Activated naive CD8-positive, alpha-beta T cell treated with anti-CD3 and anti-CD28 coated beads for 36 hours (primary cell): Measurements from ENCODE around the gene CLDN9. TPM values are rescaled to one million over a fixed set of nuclear protein-coding genes. Genes with fewer than 3 reads are reported as not detected.
A peak's percentile ranks its signal among the peaks of the same experiment; 100 is the strongest.

Experiments
- DNase-seq: peaks from one replicate; pipeline ENCODE4 v3.0.0; 2021
- H3K27ac Mint-ChIP-seq: one replicate; pipeline ENCODE4 v1.8.0; 2022; ENCODE audit warnings: mild to moderate bottlenecking, moderate library complexity, mixed read lengths
- H3K27me3 Mint-ChIP-seq: one replicate; pipeline ENCODE4 v1.8.0; 2022; ENCODE audit warnings: mild to moderate bottlenecking, mixed read lengths
- H3K36me3 Mint-ChIP-seq: one replicate; pipeline ENCODE4 v1.8.0; 2021; ENCODE audit warnings: mild to moderate bottlenecking, mixed read lengths
- H3K4me1 Mint-ChIP-seq: one replicate; pipeline ENCODE4 v1.8.0; 2021; ENCODE audit warnings: mixed read lengths
- H3K4me3 Mint-ChIP-seq: one replicate; pipeline ENCODE4 v1.8.0; 2022; ENCODE audit warnings: mild to moderate bottlenecking, moderate library complexity, mixed read lengths
- H3K9me3 Mint-ChIP-seq: one replicate; pipeline ENCODE4 v1.8.0; 2022; ENCODE audit warnings: mixed read lengths
- total RNA-seq, 2 experiments: library from RNA; stranded (reverse); gene quantifications; one replicate each; pipeline ENCODE4 v1.2.3, GENCODE V29; 2021

CLDN9 gene
- total RNA-seq, 2 experiments from 2014 or later: not detected

GRCh38 chr16:3056336-3057180, 43.8 kb downstream of the CLDN9 start:
- H3K36me3 Mint-ChIP-seq: peaks cover 21% of the 10 kb centered on the region
- peak overlapping the region; percentile 92 for H3K4me3 Mint-ChIP-seq
- H3K4me1 Mint-ChIP-seq: peaks cover 44% of the 10 kb centered on the region
- H3K27ac Mint-ChIP-seq: peak overlapping the region; percentile 45
- no peaks in the 10 kb centered on the region for H3K27me3 Mint-ChIP-seq
- DNase-seq: no peak
- H3K9me3 Mint-ChIP-seq: no peaks in the 10 kb centered on the region

- no peak for DNase-seq
- peak overlapping the region; percentile 92 for H3K4me3 Mint-ChIP-seq
- H3K27ac Mint-ChIP-seq: peak overlapping the region; percentile 58
- no peaks in the 10 kb centered on the region for H3K9me3 Mint-ChIP-seq
- peaks cover 50% of the 10 kb centered on the region for H3K4me1 Mint-ChIP-seq
- H3K36me3 Mint-ChIP-seq: peaks cover 21% of the 10 kb centered on the region
- H3K27me3 Mint-ChIP-seq: no peaks in the 10 kb centered on the region
Observed at GRCh38 chr16:3057181-3058138, 44.7 kb downstream of the CLDN9 start.

- DNase-seq: peak; percentile 68
Observed at GRCh38 chr16:3058139-3059030, 45.7 kb downstream of the CLDN9 start.

GRCh38 chr16:3059041-3059722, 46.5 kb downstream of the CLDN9 start:
- DNase-seq: peak; percentile 94
- peak overlapping the region; percentile 94 for H3K27ac Mint-ChIP-seq
- H3K36me3 Mint-ChIP-seq: peaks cover 17% of the 10 kb centered on the region
- peak overlapping the region; percentile 92 for H3K4me3 Mint-ChIP-seq
- H3K27me3 Mint-ChIP-seq: no peaks in the 10 kb centered on the region
- no peaks in the 10 kb centered on the region for H3K9me3 Mint-ChIP-seq
- H3K4me1 Mint-ChIP-seq: peaks cover 50% of the 10 kb centered on the region

More at GRCh38 chr16:3058139-3059030, 45.7 kb downstream of the CLDN9 start:
- no peaks in the 10 kb centered on the region for H3K9me3 Mint-ChIP-seq
- H3K27me3 Mint-ChIP-seq: no peaks in the 10 kb centered on the region
- H3K4me3 Mint-ChIP-seq: peak overlapping the region; percentile 92
- H3K36me3 Mint-ChIP-seq: peaks cover 23% of the 10 kb centered on the region
- H3K4me1 Mint-ChIP-seq: peaks cover 50% of the 10 kb centered on the region
- peak overlapping the region; percentile 85 for H3K27ac Mint-ChIP-seq

- peak overlapping the region; percentile 94 for H3K27ac Mint-ChIP-seq
Observed at GRCh38 chr16:3059723-3060242, 47.1 kb downstream of the CLDN9 start.

GRCh38 chr16:3060339-3061127, 47.8 kb downstream of the CLDN9 start:
- DNase-seq: no peak
- Mint-ChIP-seq H3K36me3 (peaks cover 11% of the 10 kb centered on the region), H3K9me3 (no peaks in the 10 kb centered on the region), H3K27me3 (no peaks in the 10 kb centered on the region), H3K4me1 (peaks cover 44% of the 10 kb centered on the region), H3K27ac (peak overlapping the region; percentile 94), H3K4me3 (peak overlapping the region; percentile 81)

More at GRCh38 chr16:3059723-3060242, 47.1 kb downstream of the CLDN9 start:
- Mint-ChIP-seq H3K27me3 (no peaks in the 10 kb centered on the region), H3K4me3 (peak overlapping the region; percentile 81), H3K4me1 (peaks cover 50% of the 10 kb centered on the region), H3K9me3 (no peaks in the 10 kb centered on the region), H3K36me3 (peaks cover 13% of the 10 kb centered on the region)
- no peak for DNase-seq

GRCh38 chr16:3062553-3062952, 49.8 kb downstream of the CLDN9 start:
- DNase-seq: no peak
- Mint-ChIP-seq H3K27me3 (no peaks in the 10 kb centered on the region), H3K9me3 (no peaks in the 10 kb centered on the region), H3K4me1 (peaks cover 35% of the 10 kb centered on the region), H3K27ac (no peak overlapping the region), H3K36me3 (peaks cover 24% of the 10 kb centered on the region), H3K4me3 (no peak overlapping the region)

- H3K4me1 Mint-ChIP-seq: peaks cover 39% of the 10 kb centered on the region
- DNase-seq: no peak
- no peaks in the 10 kb centered on the region for H3K9me3 Mint-ChIP-seq
- no peaks in the 10 kb centered on the region for H3K27me3 Mint-ChIP-seq
- peak overlapping the region; percentile 100 for H3K4me3 Mint-ChIP-seq
- H3K36me3 Mint-ChIP-seq: peaks cover 35% of the 10 kb centered on the region
- H3K27ac Mint-ChIP-seq: peak overlapping the region; percentile 100
Observed at GRCh38 chr16:3063625-3064386, 51.1 kb downstream of the CLDN9 start.

Other genes starting within 250 kb of the CLDN9 start
- 100 to 1,000 TPM; 267 to 291 TPM for gene ELOB, start 235.6 kb upstream of the CLDN9 start, total RNA-seq
- gene PRSS33, start 225.4 kb upstream of the CLDN9 start, total RNA-seq: under 1 TPM; 0.40 to 0.54 TPM
- not detected for gene PRSS41, start 214.5 kb upstream of the CLDN9 start, total RNA-seq
- 10 to 100 TPM; 11.2 to 13.1 TPM for gene PRSS21, start 195.7 kb upstream of the CLDN9 start, total RNA-seq
- gene ZG16B, start 182.6 kb upstream of the CLDN9 start, total RNA-seq: 1 to 10 TPM; 1.1 to 1.6 TPM
- not detected for gene PRSS22, start 154.8 kb upstream of the CLDN9 start, total RNA-seq
- 10 to 100 TPM; 18.0 to 18.3 TPM for gene FLYWCH2, start 129.7 kb upstream of the CLDN9 start, total RNA-seq
- 10 to 100 TPM; 24.3 to 26.1 TPM for gene FLYWCH1, start 101.0 kb upstream of the CLDN9 start, total RNA-seq
- not detected for gene KREMEN2, start 48.6 kb upstream of the CLDN9 start, total RNA-seq
- gene PAQR4, start 43.6 kb upstream of the CLDN9 start, total RNA-seq: 10 to 100 TPM; 29.5 to 31.0 TPM
- 100 to 1,000 TPM; 144 to 145 TPM for gene PKMYT1, start 32.5 kb upstream of the CLDN9 start, total RNA-seq
- gene CLDN6, start 5.3 kb downstream of the CLDN9 start, total RNA-seq: not detected
- gene TNFRSF12A, start 7.4 kb downstream of the CLDN9 start, total RNA-seq: 1 to 10 TPM; 1.2 to 1.5 TPM
- 10 to 100 TPM; 23.4 to 23.7 TPM for gene HCFC1R1, start 11.0 kb downstream of the CLDN9 start, total RNA-seq
- gene THOC6, start 11.1 kb downstream of the CLDN9 start, total RNA-seq: 10 to 100 TPM; 48.7 to 53.1 TPM
- under 1 TPM; 0.31 to 0.56 TPM for gene BICDL2, start 24.0 kb downstream of the CLDN9 start, total RNA-seq
- gene MMP25, start 33.6 kb downstream of the CLDN9 start, total RNA-seq: 1 to 10 TPM in 1 of 2 experiments, under 1 TPM in 1; 0.99 to 1.6 TPM
- gene IL32, start 52.7 kb downstream of the CLDN9 start, total RNA-seq: 1,000 to 10,000 TPM; 1,056 to 1,060 TPM
- gene ZSCAN10, start 86.4 kb downstream of the CLDN9 start, total RNA-seq: not detected
- under 1 TPM; 0.35 to 0.36 TPM for gene ZNF205, start 99.7 kb downstream of the CLDN9 start, total RNA-seq
- gene ZNF213, start 122.1 kb downstream of the CLDN9 start, total RNA-seq: 1 to 10 TPM; 7.6 to 9.1 TPM
- gene OR1F1, start 175.3 kb downstream of the CLDN9 start, total RNA-seq: not detected
- 10 to 100 TPM; 12.2 to 12.8 TPM for gene ZNF200, start 222.2 kb downstream of the CLDN9 start, total RNA-seq
- gene MEFV, start 243.7 kb downstream of the CLDN9 start, total RNA-seq: under 1 TPM; 0.08 to 0.12 TPM